Fibroblast of the aortic adventitia (primary cell): ENCODE data around the gene INPP4A. TPM values are rescaled to one million over a fixed set of nuclear protein-coding genes. Genes with fewer than 3 reads are reported as not detected.
"Not testable (repeated sequence)": the region's sequence is repeated elsewhere in the genome, so short reads cannot be mapped to it uniquely, and the experiment has no call there.

Experiments used
- DNase-seq: peaks from one replicate; pipeline ENCODE4 v3.0.0-alpha.2; 2010; ENCODE audit warnings: low read depth
- H3K4me3 ChIP-seq: 2 replicates; pipeline ENCODE4 v1.5.1; 2011; ENCODE audit warnings: low read depth, mild to moderate bottlenecking, control low read depth, low read length, moderate library complexity
- CTCF ChIP-seq: IDR thresholded peaks from 2 replicates; pipeline ENCODE4 v1.5.1; 2011; ENCODE audit warnings: mild to moderate bottlenecking, low read length, control low read depth, inconsistent platforms; ENCODE audit not compliant: insufficient read depth
- total RNA-seq: library from RNA; depleted of rRNA; stranded (reverse); fragments of >200 nt; gene quantifications from 2 replicates; pipeline ENCODE4 v1.2.3, GENCODE V29; 2012; ENCODE audit warnings: low replicate concordance

The INPP4A gene
- total RNA-seq, 1 donor = 16.2 TPM

GRCh38 chr2:98588880-98589431, 144.3 kb downstream of the INPP4A start:
- H3K4me3 ChIP-seq = no peak overlapping the region
- no peak for TF ChIP-seq CTCF
- DNase-seq = no peak

- TF ChIP-seq CTCF = no peak
- DNase-seq = no peak
- no peak overlapping the region for H3K4me3 ChIP-seq
These were observed 144.8 kb downstream of the INPP4A start for GRCh38 chr2:98589489-98589888.

- DNase-seq = no peak
- no peak for TF ChIP-seq CTCF
- no peak overlapping the region for H3K4me3 ChIP-seq
These were observed 147.9 kb downstream of the INPP4A start for GRCh38 chr2:98592565-98592964.

- not testable (repeated sequence) for H3K4me3 ChIP-seq, DNase-seq
These were observed 150.0 kb downstream of the INPP4A start for GRCh38 chr2:98594665-98595064.

- peak; percentile 55 for DNase-seq
These were observed 154.2 kb downstream of the INPP4A start for GRCh38 chr2:98598781-98599428.

GRCh38 chr2:98601532-98602132, 157.0 kb downstream of the INPP4A start:
- no peak overlapping the region for H3K4me3 ChIP-seq
- peak; percentile 60 for TF ChIP-seq CTCF
- peak; percentile 38 for DNase-seq

More at GRCh38 chr2:98598781-98599428, 154.2 kb downstream of the INPP4A start:
- no peak overlapping the region for H3K4me3 ChIP-seq
- TF ChIP-seq CTCF = no peak

- no peak for TF ChIP-seq CTCF
- no peak for DNase-seq
- no peak overlapping the region for H3K4me3 ChIP-seq
These were observed 159.9 kb downstream of the INPP4A start for GRCh38 chr2:98604547-98604946.
